H9 (cell line): ENCODE measurements around the gene SLC15A5. TPM values are rescaled to one million over a fixed set of nuclear protein-coding genes. Genes with fewer than 3 reads are reported as not detected.

Experiments used
- DNase-seq: peaks from one replicate; pipeline ENCODE4 v3.0.0-alpha.2; 2017
- H2AFZ ChIP-seq: one replicate; pipeline ENCODE4 v1.6.1; 2013; ENCODE audit warnings: mild to moderate bottlenecking, low read length, control low read depth, moderate library complexity
- H2AK5ac ChIP-seq: 2 replicates; pipeline ENCODE4 v1.6.1; 2013; ENCODE audit warnings: low read length, control low read depth, mixed read lengths; ENCODE audit not compliant: insufficient read length
- H2BK120ac ChIP-seq: one replicate; pipeline ENCODE4 v1.6.1; 2013; ENCODE audit warnings: low read depth, mild to moderate bottlenecking, low read length, control low read depth, inconsistent platforms; ENCODE audit not compliant: poor library complexity, severe bottlenecking
- H2BK12ac ChIP-seq: 2 replicates; pipeline ENCODE4 v1.6.1; 2013; ENCODE audit warnings: low read length, control low read depth, mixed read lengths, low read depth; ENCODE audit not compliant: insufficient read length
- H2BK15ac ChIP-seq: 2 replicates; pipeline ENCODE4 v1.6.1; 2013; ENCODE audit warnings: low read depth, low read length, control low read depth
- H2BK20ac ChIP-seq: one replicate; pipeline ENCODE4 v1.6.1; 2013; ENCODE audit warnings: low read depth, mild to moderate bottlenecking, low read length, control low read depth, inconsistent platforms; ENCODE audit not compliant: poor library complexity, severe bottlenecking
- H2BK5ac ChIP-seq: 2 replicates; pipeline ENCODE4 v1.6.1; 2013; ENCODE audit warnings: low read length, control low read depth, mixed read lengths; ENCODE audit not compliant: insufficient read length
- H3K14ac ChIP-seq: 2 replicates; pipeline ENCODE4 v1.6.1; 2013; ENCODE audit warnings: low read length, control low read depth; ENCODE audit not compliant: insufficient read depth
- H3K18ac ChIP-seq: 2 replicates; pipeline ENCODE4 v1.6.1; 2013; ENCODE audit warnings: low read depth, mild to moderate bottlenecking, mixed read lengths, low read length, control low read depth; ENCODE audit not compliant: insufficient read length
- H3K23ac ChIP-seq: 2 replicates; pipeline ENCODE4 v1.6.1; 2013; ENCODE audit warnings: low read length, control low read depth, mixed read lengths, low read depth; ENCODE audit not compliant: insufficient read length
- H3K23me2 ChIP-seq: 2 replicates; pipeline ENCODE4 v1.6.1; 2013; ENCODE audit warnings: low read depth, mild to moderate bottlenecking, mixed read lengths, low read length, control low read depth; ENCODE audit not compliant: insufficient read length, poor library complexity, severe bottlenecking
- H3K27ac ChIP-seq: 2 replicates; pipeline ENCODE4 v1.5.1; 2013; ENCODE audit warnings: low read length, control low read depth, mixed read lengths, low read depth; ENCODE audit not compliant: insufficient read length
- H3K27me3 ChIP-seq: 2 replicates; pipeline ENCODE4 v1.6.1; 2013; ENCODE audit warnings: low read length, control low read depth, inconsistent platforms; ENCODE audit not compliant: insufficient read depth
- H3K4ac ChIP-seq: 2 replicates; pipeline ENCODE4 v1.6.1; 2013; ENCODE audit warnings: low read depth, mild to moderate bottlenecking, control low read depth, inconsistent platforms, low read length, moderate library complexity
- H3K4me1 ChIP-seq: 2 replicates; pipeline ENCODE4 v1.6.1; 2013; ENCODE audit warnings: low read length, control low read depth, inconsistent platforms; ENCODE audit not compliant: insufficient read depth
- H3K4me2 ChIP-seq: 2 replicates; pipeline ENCODE4 v1.6.1; 2013; ENCODE audit warnings: low read length, control low read depth, mixed read lengths; ENCODE audit not compliant: insufficient read length, insufficient read depth
- H3K56ac ChIP-seq: 2 replicates; pipeline ENCODE4 v1.6.1; 2013; ENCODE audit warnings: low read depth, mild to moderate bottlenecking, mixed read lengths, low read length, control low read depth; ENCODE audit not compliant: insufficient read length
- H3K79me1 ChIP-seq: 2 replicates; pipeline ENCODE4 v1.6.1; 2013; ENCODE audit warnings: low read depth, mild to moderate bottlenecking, moderate library complexity, low read length, control low read depth, inconsistent platforms; ENCODE audit not compliant: insufficient read depth, poor library complexity, severe bottlenecking
- H3K79me2 ChIP-seq: 2 replicates; pipeline ENCODE4 v1.6.1; 2013; ENCODE audit warnings: low read length, control low read depth, inconsistent platforms; ENCODE audit not compliant: insufficient read depth
- H3K9ac ChIP-seq: 2 replicates; pipeline ENCODE4 v1.6.1; 2013; ENCODE audit warnings: low read length, control low read depth, mixed read lengths; ENCODE audit not compliant: insufficient read length; ENCODE audit errors: extremely low read depth
- H3K9me3 ChIP-seq: one replicate; pipeline ENCODE4 v1.6.1; 2013; ENCODE audit warnings: low read depth, low read length, inconsistent platforms; ENCODE audit not compliant: control insufficient read depth
- H3T11ph ChIP-seq: one replicate; pipeline ENCODE4 v1.6.1; 2013; ENCODE audit warnings: mild to moderate bottlenecking, low read length, control low read depth, inconsistent platforms
- H4K20me1 ChIP-seq: one replicate; pipeline ENCODE4 v1.6.1; 2013; ENCODE audit not compliant: control insufficient read depth, insufficient read length, insufficient read depth
- H4K5ac ChIP-seq: 2 replicates; pipeline ENCODE4 v1.6.1; 2013; ENCODE audit warnings: low read depth, mild to moderate bottlenecking, mixed read lengths, low read length, control low read depth; ENCODE audit not compliant: insufficient read length
- H4K8ac ChIP-seq: replicated peaks from 2 replicates; pipeline ENCODE4 v1.6.1; 2013; ENCODE audit warnings: low read length, control low read depth, mixed read lengths, low read depth; ENCODE audit not compliant: insufficient read length
- H4K91ac ChIP-seq: 2 replicates; pipeline ENCODE4 v1.6.1; 2013; ENCODE audit warnings: low read depth, mild to moderate bottlenecking, moderate library complexity, mixed read lengths, low read length, control low read depth; ENCODE audit not compliant: insufficient read length
- H3K27ac Mint-ChIP-seq, 3 experiments: 2 replicates in 2 of 3; 3 replicates in 1 of 3; pipeline ENCODE4 v1.8.0; 2020 to 2021; ENCODE audit warnings: mixed read lengths in 3 of 3, mild to moderate bottlenecking in 1 of 3, moderate library complexity in 1 of 3
- H3K27me3 Mint-ChIP-seq: 2 replicates; pipeline ENCODE4 v1.8.0; 2021; ENCODE audit warnings: low read depth, mild to moderate bottlenecking, moderate library complexity, mixed read lengths
- H3K36me3 Mint-ChIP-seq, 3 experiments: 2 replicates in 2 of 3; 3 replicates in 1 of 3; pipeline ENCODE4 v1.8.0; 2020 to 2021; ENCODE audit warnings: low read depth in 3 of 3, mixed read lengths in 3 of 3; ENCODE audit not compliant: insufficient read depth in 1 of 3
- H3K4me1 Mint-ChIP-seq, 2 experiments: 2 replicates each; pipeline ENCODE4 v1.8.0; 2020; ENCODE audit warnings: mixed read lengths in 2 of 2
- H3K4me3 Mint-ChIP-seq, 2 experiments: 2 replicates in 1 of 2; 3 replicates in 1 of 2; pipeline ENCODE4 v1.8.0; 2020 to 2021; ENCODE audit warnings: mild to moderate bottlenecking in 2 of 2, mixed read lengths in 2 of 2, moderate library complexity in 1 of 2
- H3K9me3 Mint-ChIP-seq, 2 experiments: 2 replicates in 1 of 2; 3 replicates in 1 of 2; pipeline ENCODE4 v1.8.0; 2020; ENCODE audit warnings: mild to moderate bottlenecking in 2 of 2, mixed read lengths in 2 of 2, moderate library complexity in 1 of 2
- WGBS: extraction: QIAGEN DNeasy Blood & Tissue Kit; methylation state at CpG from one replicate; pipeline ENCODE4 v1.1.7; 2013; ENCODE audit warnings: missing lambda C conversion rate, low lambda C conversion rate, mixed read lengths; ENCODE audit not compliant: insufficient read length; ENCODE audit errors: extremely low coverage; 5-methylcytosine and 5-hydroxymethylcytosine counted together
- total RNA-seq: library from RNA; stranded (reverse); gene quantifications from 2 replicates; pipeline ENCODE4 v1.2.1, GENCODE V29; 2021
- TF ChIP-seq, protein P1 (sequence below): fragments of 200-600 bp; sonication (generic); conservative IDR thresholded peaks from 3 replicates; pipeline ENCODE4 v1.8.0; 2021; ENCODE audit warnings: antibody characterized with exemption, mild to moderate bottlenecking

Gene SLC15A5
- total RNA-seq, 1 experiment from 2014 or later: not detected

DNA sequence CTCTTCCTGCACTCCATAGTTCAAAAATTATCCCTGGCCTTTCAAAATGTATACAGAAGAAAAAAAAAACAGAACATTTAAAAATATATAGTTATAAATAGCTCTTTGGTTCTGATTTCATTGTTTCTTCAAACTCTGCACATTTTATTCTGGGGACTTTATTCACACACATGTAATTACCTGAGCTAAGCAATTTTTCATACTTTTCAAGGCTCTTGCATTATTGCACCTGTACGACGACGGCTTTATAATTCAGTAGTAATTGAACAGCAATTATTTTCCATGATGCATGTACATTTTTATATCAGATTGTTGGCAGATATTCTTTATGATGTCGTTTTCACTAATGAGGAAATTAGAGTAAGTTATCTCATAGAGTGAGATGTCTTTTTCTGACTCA is 13.5 kb upstream of the SLC15A5 start:
- no peaks in the 10 kb centered on the region for H3K9me3 Mint-ChIP-seq
- H3K4me1 ChIP-seq: no peaks in the 10 kb centered on the region
- no peak overlapping the region for H2BK12ac ChIP-seq
- no peak overlapping the region for H2AFZ ChIP-seq
- H3K4me2 ChIP-seq: no peak overlapping the region
- H3K36me3 Mint-ChIP-seq: no peaks in the 10 kb centered on the region
- no peak overlapping the region for H2BK5ac ChIP-seq
- no peaks in the 10 kb centered on the region for H3K79me2 ChIP-seq
- H4K8ac ChIP-seq: no peak overlapping the region
- no peak overlapping the region for H3K14ac ChIP-seq
- H3K79me1 ChIP-seq: no peaks in the 10 kb centered on the region
- H3K9ac ChIP-seq: no peak overlapping the region
- H3T11ph ChIP-seq: no peak overlapping the region
- no peaks in the 10 kb centered on the region for H3K27me3 ChIP-seq
- no peak overlapping the region for H4K91ac ChIP-seq
- TF ChIP-seq, protein P1, sequence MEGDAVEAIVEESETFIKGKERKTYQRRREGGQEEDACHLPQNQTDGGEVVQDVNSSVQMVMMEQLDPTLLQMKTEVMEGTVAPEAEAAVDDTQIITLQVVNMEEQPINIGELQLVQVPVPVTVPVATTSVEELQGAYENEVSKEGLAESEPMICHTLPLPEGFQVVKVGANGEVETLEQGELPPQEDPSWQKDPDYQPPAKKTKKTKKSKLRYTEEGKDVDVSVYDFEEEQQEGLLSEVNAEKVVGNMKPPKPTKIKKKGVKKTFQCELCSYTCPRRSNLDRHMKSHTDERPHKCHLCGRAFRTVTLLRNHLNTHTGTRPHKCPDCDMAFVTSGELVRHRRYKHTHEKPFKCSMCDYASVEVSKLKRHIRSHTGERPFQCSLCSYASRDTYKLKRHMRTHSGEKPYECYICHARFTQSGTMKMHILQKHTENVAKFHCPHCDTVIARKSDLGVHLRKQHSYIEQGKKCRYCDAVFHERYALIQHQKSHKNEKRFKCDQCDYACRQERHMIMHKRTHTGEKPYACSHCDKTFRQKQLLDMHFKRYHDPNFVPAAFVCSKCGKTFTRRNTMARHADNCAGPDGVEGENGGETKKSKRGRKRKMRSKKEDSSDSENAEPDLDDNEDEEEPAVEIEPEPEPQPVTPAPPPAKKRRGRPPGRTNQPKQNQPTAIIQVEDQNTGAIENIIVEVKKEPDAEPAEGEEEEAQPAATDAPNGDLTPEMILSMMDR: no peak
- H3K23me2 ChIP-seq: no peaks in the 10 kb centered on the region
- no peak overlapping the region for H4K5ac ChIP-seq
- H3K27ac ChIP-seq: no peak overlapping the region
- H3K4me1 Mint-ChIP-seq: no peaks in the 10 kb centered on the region
- no peaks in the 10 kb centered on the region for H4K20me1 ChIP-seq
- no peak for DNase-seq
- H3K23ac ChIP-seq: no peak overlapping the region
- no peak overlapping the region for H2BK20ac ChIP-seq
- H2BK15ac ChIP-seq: no peak overlapping the region
- H3K27me3 Mint-ChIP-seq: no peaks in the 10 kb centered on the region
- WGBS: no CpG with 5 or more reads among the region's 4 CpGs
- H3K4me3 Mint-ChIP-seq: no peak overlapping the region
- no peak overlapping the region for H2BK120ac ChIP-seq
- no peak overlapping the region for H3K56ac ChIP-seq
- no peak overlapping the region for H2AK5ac ChIP-seq
- no peak overlapping the region for H3K18ac ChIP-seq
- H3K4ac ChIP-seq: no peak overlapping the region
- no peak overlapping the region for H3K27ac Mint-ChIP-seq
- H3K9me3 ChIP-seq: no peaks in the 10 kb centered on the region
